ENCODE data around the gene GBX2.

DNA sequence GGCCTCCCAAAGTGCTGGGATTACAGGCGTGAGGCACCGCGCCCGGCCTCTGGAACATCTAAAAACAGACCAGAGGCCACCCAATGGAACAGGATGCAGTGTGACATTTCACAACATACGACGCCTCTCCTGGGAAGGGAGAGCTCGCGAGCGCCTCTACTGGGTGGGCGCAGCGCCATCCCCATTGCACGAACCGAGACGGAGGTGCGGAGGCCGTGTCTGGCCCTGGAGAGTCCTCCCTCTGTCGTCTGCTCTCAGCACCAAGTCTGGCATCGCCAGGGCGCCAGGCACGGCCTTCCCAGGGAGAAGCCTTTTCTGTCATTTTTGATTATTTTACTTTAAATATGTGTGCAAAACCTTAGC, 9.4 kb upstream of the GBX2 start:
- TF ChIP-seq, protein P1, sequence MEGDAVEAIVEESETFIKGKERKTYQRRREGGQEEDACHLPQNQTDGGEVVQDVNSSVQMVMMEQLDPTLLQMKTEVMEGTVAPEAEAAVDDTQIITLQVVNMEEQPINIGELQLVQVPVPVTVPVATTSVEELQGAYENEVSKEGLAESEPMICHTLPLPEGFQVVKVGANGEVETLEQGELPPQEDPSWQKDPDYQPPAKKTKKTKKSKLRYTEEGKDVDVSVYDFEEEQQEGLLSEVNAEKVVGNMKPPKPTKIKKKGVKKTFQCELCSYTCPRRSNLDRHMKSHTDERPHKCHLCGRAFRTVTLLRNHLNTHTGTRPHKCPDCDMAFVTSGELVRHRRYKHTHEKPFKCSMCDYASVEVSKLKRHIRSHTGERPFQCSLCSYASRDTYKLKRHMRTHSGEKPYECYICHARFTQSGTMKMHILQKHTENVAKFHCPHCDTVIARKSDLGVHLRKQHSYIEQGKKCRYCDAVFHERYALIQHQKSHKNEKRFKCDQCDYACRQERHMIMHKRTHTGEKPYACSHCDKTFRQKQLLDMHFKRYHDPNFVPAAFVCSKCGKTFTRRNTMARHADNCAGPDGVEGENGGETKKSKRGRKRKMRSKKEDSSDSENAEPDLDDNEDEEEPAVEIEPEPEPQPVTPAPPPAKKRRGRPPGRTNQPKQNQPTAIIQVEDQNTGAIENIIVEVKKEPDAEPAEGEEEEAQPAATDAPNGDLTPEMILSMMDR (IDR thresholded peaks at IDR 0.05): peak in 1 of 4 donors; percentile 18
- TF ChIP-seq POLR2A (IDR thresholded peaks at IDR 0.05): no peak
